Stomach (tissue), 9 donors: Measurements from ENCODE around the gene CLEC4D. TPM values are rescaled to one million over a fixed set of nuclear protein-coding genes. Genes with fewer than 3 reads are reported as not detected.

ENCODE experiments used
- DNase-seq, 2 donors: peaks; one replicate each; pipeline versions ENCODE4 v3.0.0 to v3.0.0-alpha.2; 2013 to 2019
- H3K27ac ChIP-seq, 5 donors: fragments of 200-600 bp in 4 of 5; sonication (generic) in 4 of 5; one replicate each; pipeline ENCODE4 v1.5.1; 2013 to 2019; ENCODE audit warnings: mild to moderate bottlenecking in 1 of 5, moderate library complexity in 1 of 5
- H3K27me3 ChIP-seq, 3 donors: fragments of 200-600 bp; sonication (generic); one replicate each; pipeline ENCODE4 v1.5.1; 2017 to 2019; ENCODE audit warnings: mixed run types in 1 of 3
- H3K36me3 ChIP-seq, 4 donors: fragments of 200-600 bp; sonication (generic); 1 replicate in 3 of 4; 2 replicates in 1 of 4; pipeline ENCODE4 v1.5.1; 2016 to 2019
- H3K4me1 ChIP-seq, 4 donors: fragments of 200-600 bp; sonication (generic); one replicate each; pipeline ENCODE4 v1.5.1; 2016 to 2019
- H3K4me3 ChIP-seq, 4 donors: fragments of 200-600 bp; sonication (generic) in 3 of 4; one replicate each; pipeline ENCODE4 v1.5.1; 2016 to 2019; ENCODE audit warnings: mild to moderate bottlenecking in 1 of 4
- H3K9me3 ChIP-seq, 4 donors: fragments of 200-600 bp; sonication (generic); one replicate each; pipeline ENCODE4 v1.5.1; 2016 to 2019
- EP300 ChIP-seq: sonication (generic); formaldehyde crosslinking; IDR thresholded peaks from one replicate; pipeline ENCODE4 v1.6.1; 2017; ENCODE audit warnings: antibody characterized with exemption
- POLR2A ChIP-seq, 4 donors: fragments of 450-650 bp; IDR thresholded peaks; one replicate each; pipeline ENCODE4 v1.6.1; 2016; ENCODE audit warnings: antibody characterized with exemption in 4 of 4, control low read depth in 2 of 4, mild to moderate bottlenecking in 1 of 4, moderate library complexity in 1 of 4
- POLR2AphosphoS5 ChIP-seq, 3 donors: sonication (generic); formaldehyde crosslinking; IDR thresholded peaks; one replicate each; pipeline ENCODE4 v1.6.1; 2016; ENCODE audit warnings: antibody characterized with exemption in 3 of 3
- WGBS, 5 donors: extraction: QIAGEN DNeasy Blood & Tissue Kit in 3 of 5; methylation state at CpG; one replicate each; pipeline versions ENCODE4 v1.1.5 to v1.1.7; 2013 to 2018; 5-methylcytosine and 5-hydroxymethylcytosine counted together
- intact Hi-C: fragments of 100-400 bp; cut with DNase I; formaldehyde crosslinking; loops from one replicate; pipeline ENCODE4 v1.15.1; 2023; ENCODE audit warnings: low total_unique reads
- polyA plus RNA-seq, 3 donors: library from polyadenylated mRNA; stranded (reverse); fragments of 200-250 nt; gene quantifications; one replicate each; pipeline ENCODE4 v1.2.3, GENCODE V29; 2013
- total RNA-seq, 5 donors: library from RNA; depleted of rRNA; stranded (reverse); fragments of >200 nt; gene quantifications; one replicate each; pipeline versions ENCODE4 v1.1.0 to v1.2.3, GENCODE V29; 2014 to 2016
- TF ChIP-seq, protein P1 (sequence below), 7 experiments: fragments of 450-650 bp in 4 of 7; fragments of 200-600 bp in 3 of 7; sonication (generic) in 3 of 7; IDR thresholded peaks; one replicate each; pipeline ENCODE4 v1.5.1; 2016 to 2019; ENCODE audit warnings: antibody characterized with exemption in 7 of 7, control low read depth in 2 of 7, mild to moderate bottlenecking in 1 of 7
- donor health status: healthy with polysubstance abuse.
- donor health status: Bipolar disorder and iron deficiency.
- donor health status: healthy.

Gene CLEC4D
- total and polyA plus RNA-seq, 8 donors: 0.19 to 1.8 (median 0.20) TPM; not detected in 5

DNA sequence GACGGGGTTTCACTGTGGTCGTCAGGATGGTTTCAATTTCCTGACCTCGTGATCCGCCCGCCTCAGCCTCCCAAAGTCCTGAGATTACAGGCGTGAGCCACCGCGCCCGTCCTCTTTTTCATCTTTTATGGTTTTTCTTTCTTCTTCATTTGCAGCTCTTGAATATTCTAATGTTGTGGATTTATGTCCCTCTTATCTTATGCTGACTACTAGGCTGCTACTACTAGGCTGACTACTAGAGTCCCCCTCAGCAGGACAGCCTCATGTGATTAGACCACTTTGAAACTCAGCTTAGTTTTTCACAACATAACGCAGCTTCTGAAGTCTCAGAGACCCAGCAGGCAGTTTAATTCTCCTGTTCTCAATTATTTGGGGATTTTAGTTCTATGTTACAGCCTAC, 28.3 kb downstream of the CLEC4D start:
- Histone ChIP-seq H3K27ac (peak overlapping the region in 2 of 5 donors; percentile 41 to 50), H3K4me1 (peaks cover 0 to 4% (median 0%) of the 10 kb centered on the region in 4 donors), H3K27me3 (peaks cover 0 to 11% (median 0%) of the 10 kb centered on the region in 3 donors), H3K4me3 (no peak overlapping the region), H3K9me3 (no peaks in the 10 kb centered on the region), H3K36me3 (no peaks in the 10 kb centered on the region)
- WGBS, 5 donors: 72 to 86% (median 79%) methylated on average over 10 of the region's 10 CpGs
- intact Hi-C loops: no loop called here
- no peak for DNase-seq
- TF ChIP-seq, protein P1, sequence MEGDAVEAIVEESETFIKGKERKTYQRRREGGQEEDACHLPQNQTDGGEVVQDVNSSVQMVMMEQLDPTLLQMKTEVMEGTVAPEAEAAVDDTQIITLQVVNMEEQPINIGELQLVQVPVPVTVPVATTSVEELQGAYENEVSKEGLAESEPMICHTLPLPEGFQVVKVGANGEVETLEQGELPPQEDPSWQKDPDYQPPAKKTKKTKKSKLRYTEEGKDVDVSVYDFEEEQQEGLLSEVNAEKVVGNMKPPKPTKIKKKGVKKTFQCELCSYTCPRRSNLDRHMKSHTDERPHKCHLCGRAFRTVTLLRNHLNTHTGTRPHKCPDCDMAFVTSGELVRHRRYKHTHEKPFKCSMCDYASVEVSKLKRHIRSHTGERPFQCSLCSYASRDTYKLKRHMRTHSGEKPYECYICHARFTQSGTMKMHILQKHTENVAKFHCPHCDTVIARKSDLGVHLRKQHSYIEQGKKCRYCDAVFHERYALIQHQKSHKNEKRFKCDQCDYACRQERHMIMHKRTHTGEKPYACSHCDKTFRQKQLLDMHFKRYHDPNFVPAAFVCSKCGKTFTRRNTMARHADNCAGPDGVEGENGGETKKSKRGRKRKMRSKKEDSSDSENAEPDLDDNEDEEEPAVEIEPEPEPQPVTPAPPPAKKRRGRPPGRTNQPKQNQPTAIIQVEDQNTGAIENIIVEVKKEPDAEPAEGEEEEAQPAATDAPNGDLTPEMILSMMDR (IDR thresholded peaks at IDR 0.05): no peak
- TF ChIP-seq POLR2AphosphoS5 (IDR thresholded peaks at IDR 0.05) (no peak), POLR2A (IDR thresholded peaks at IDR 0.05) (no peak), EP300 (no peak)

DNA sequence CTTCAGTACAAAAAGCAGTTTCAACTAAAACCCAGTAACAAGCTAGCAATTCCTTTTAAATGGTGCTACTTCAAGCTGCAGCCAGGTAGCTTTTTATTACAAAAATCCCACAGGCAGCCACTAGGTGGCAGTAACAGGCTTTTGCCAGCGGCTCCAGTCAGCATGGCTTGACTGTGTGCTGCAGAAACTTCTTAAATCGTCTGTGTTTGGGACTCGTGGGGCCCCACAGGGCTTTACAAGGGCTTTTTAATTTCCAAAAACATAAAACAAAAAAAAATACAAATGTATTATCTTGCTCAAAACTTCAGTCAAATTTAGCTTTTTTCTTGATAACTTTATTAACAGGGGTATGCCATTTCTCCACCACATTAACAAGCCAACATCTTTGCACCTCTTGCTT, 31.0 kb downstream of the CLEC4D start:
- H3K4me3 ChIP-seq: no peak overlapping the region
- TF ChIP-seq POLR2A (IDR thresholded peaks at IDR 0.05) (no peak), POLR2AphosphoS5 (IDR thresholded peaks at IDR 0.05) (no peak), EP300 (no peak)
- TF ChIP-seq, protein P1 (IDR thresholded peaks at IDR 0.05): peak in 5 of 7 experiments; percentile 40 to 89 (median 82)
- H3K36me3 ChIP-seq: no peaks in the 10 kb centered on the region
- H3K27me3 ChIP-seq: peaks cover 0 to 11% (median 0%) of the 10 kb centered on the region in 3 donors
- H3K4me1 ChIP-seq: peaks cover 0 to 4% (median 0%) of the 10 kb centered on the region in 4 donors
- H3K9me3 ChIP-seq: no peaks in the 10 kb centered on the region
- whole genome bisulfite sequencing, 5 donors: 0 to 2% (median 0%) methylated on average over 3 of the region's 3 CpGs
- peak; percentile 66 to 83 for DNase-seq
- no peak overlapping the region for H3K27ac ChIP-seq
- intact Hi-C loops: no loop called here

GRCh38 chr12:8546591-8546990, 33.3 kb downstream of the CLEC4D start:
- intact Hi-C loops: no loop called here
- no peak for DNase-seq
- Histone ChIP-seq H3K27me3 (peaks cover 0 to 7% (median 0%) of the 10 kb centered on the region in 3 donors), H3K9me3 (no peaks in the 10 kb centered on the region), H3K4me3 (no peak overlapping the region), H3K27ac (no peak overlapping the region), H3K36me3 (no peaks in the 10 kb centered on the region), H3K4me1 (peaks cover 0 to 4% (median 0%) of the 10 kb centered on the region in 4 donors)
- TF ChIP-seq POLR2AphosphoS5 (IDR thresholded peaks at IDR 0.05): no peak
- no peak for TF ChIP-seq POLR2A (IDR thresholded peaks at IDR 0.05)
- TF ChIP-seq EP300: no peak
- TF ChIP-seq, protein P1 (IDR thresholded peaks at IDR 0.05): no peak
- whole genome bisulfite sequencing, 5 donors: 69 to 85% (median 78%) methylated on average over 3 of the region's 3 CpGs

GRCh38 chr12:8547645-8548044, 34.3 kb downstream of the CLEC4D start:
- DNase-seq: no peak
- no peak for TF ChIP-seq POLR2AphosphoS5 (IDR thresholded peaks at IDR 0.05)
- TF ChIP-seq, protein P1 (IDR thresholded peaks at IDR 0.05): no peak
- TF ChIP-seq POLR2A (IDR thresholded peaks at IDR 0.05): no peak
- TF ChIP-seq EP300: no peak
- Histone ChIP-seq H3K27me3 (no peaks in the 10 kb centered on the region), H3K27ac (no peak overlapping the region), H3K36me3 (no peaks in the 10 kb centered on the region), H3K4me1 (peaks cover 0 to 4% (median 0%) of the 10 kb centered on the region in 4 donors), H3K4me3 (no peak overlapping the region), H3K9me3 (no peaks in the 10 kb centered on the region)
- 66 to 85% (median 69%) methylated on average over 2 of the region's 2 CpGs for WGBS, 5 donors
- intact Hi-C loops: no loop called here
